A549 (cell line): ENCODE results near the gene C16orf89. TPM values are rescaled to one million over a fixed set of nuclear protein-coding genes. Genes with fewer than 3 reads are reported as not detected.

Source experiments
- BHLHE40 ChIP-seq: IDR thresholded peaks from 2 replicates; pipeline ENCODE4 v1.6.1; 2012; ENCODE audit warnings: low read depth, low read length, inconsistent platforms
- CBX8 ChIP-seq: fragments of 200-600 bp; sonication (generic); IDR thresholded peaks from 2 replicates; pipeline ENCODE4 v1.6.1; 2016
- CEBPB ChIP-seq, 2 experiments: fragments of >200 bp in 1 of 2; sonication (Bioruptor Twin) in 1 of 2; formaldehyde crosslinking in 1 of 2; IDR thresholded peaks; 2 replicates each; pipeline ENCODE4 v1.6.1; 2012 to 2016
- CHD2 ChIP-seq: fragments of 150-350 bp; IDR thresholded peaks from 2 replicates; pipeline ENCODE4 v1.6.1; 2014; ENCODE audit warnings: low read length; ENCODE audit not compliant: partially characterized antibody
- EHF ChIP-seq: fragments of 250-450 bp; sonication (Bioruptor Pico); IDR thresholded peaks from 2 replicates; pipeline ENCODE4 v1.5.0; 2020; ENCODE audit warnings: mild to moderate bottlenecking
- EHMT2 ChIP-seq: fragments of 200-600 bp; sonication (generic); IDR thresholded peaks from 2 replicates; pipeline ENCODE4 v1.6.1; 2016; ENCODE audit warnings: antibody characterized with exemption, low read depth, mild to moderate bottlenecking, moderate library complexity
- EP300 ChIP-seq, 2 experiments: fragments of >200 bp; sonication (Bioruptor Twin); formaldehyde crosslinking; IDR thresholded peaks; 2 replicates in 1 of 2; 3 replicates in 1 of 2; pipeline ENCODE4 v1.6.1; 2016 to 2017
- ESRRA ChIP-seq: fragments of 150-350 bp; IDR thresholded peaks from 2 replicates; pipeline ENCODE4 v1.6.1; 2014; ENCODE audit warnings: mild to moderate bottlenecking, low read length, borderline replicate concordance
- FOSB ChIP-seq: fragments of 250-450 bp; sonication (Bioruptor Pico); IDR thresholded peaks from 2 replicates; pipeline ENCODE4 v1.5.0; 2020; ENCODE audit warnings: mild to moderate bottlenecking, moderate library complexity
- FOSL2 ChIP-seq, 2 experiments: fragments of 450-650 bp in 1 of 2; fragments of >200 bp in 1 of 2; sonication (Bioruptor Twin) in 1 of 2; formaldehyde crosslinking; IDR thresholded peaks; 2 replicates each; pipeline versions ENCODE4 v1.5.0 to v1.6.1; 2016 to 2020; ENCODE audit warnings: mild to moderate bottlenecking in 1 of 2, moderate library complexity in 1 of 2
- HDAC2 ChIP-seq: fragments of 200-600 bp; sonication (generic); IDR thresholded peaks from 2 replicates; pipeline ENCODE4 v1.6.1; 2016
- HOXA7 ChIP-seq: fragments of 250-450 bp; sonication (Bioruptor Pico); IDR thresholded peaks from 2 replicates; pipeline ENCODE4 v1.5.0; 2020; ENCODE audit warnings: mild to moderate bottlenecking, moderate library complexity
- HOXB13 ChIP-seq: fragments of 250-450 bp; sonication (Bioruptor Pico); IDR thresholded peaks from 2 replicates; pipeline ENCODE4 v1.5.0; 2020; ENCODE audit warnings: low read depth, mild to moderate bottlenecking, moderate library complexity
- JUNB ChIP-seq: fragments of >200 bp; sonication (Bioruptor Twin); formaldehyde crosslinking; IDR thresholded peaks from 2 replicates; pipeline ENCODE4 v1.6.1; 2016
- KDM5A ChIP-seq: fragments of 200-600 bp; sonication (generic); IDR thresholded peaks from 2 replicates; pipeline ENCODE4 v1.6.1; 2016; ENCODE audit warnings: antibody characterized with exemption, mild to moderate bottlenecking
- MAFK ChIP-seq: fragments of 450-650 bp; IDR thresholded peaks from 2 replicates; pipeline ENCODE4 v1.6.1; 2014; ENCODE audit not compliant: partially characterized antibody
- MAZ ChIP-seq: fragments of 150-350 bp; IDR thresholded peaks from 2 replicates; pipeline ENCODE4 v1.6.1; 2014; ENCODE audit warnings: antibody characterized with exemption, low read depth, low read length, borderline replicate concordance
- MYC ChIP-seq: IDR thresholded peaks from 2 replicates; pipeline ENCODE4 v1.6.1; 2012; ENCODE audit warnings: mild to moderate bottlenecking, inconsistent platforms, low read length, improper control_type of control experiment, borderline replicate concordance
- NFE2L2 ChIP-seq: fragments of 150-350 bp; conservative IDR thresholded peaks from 2 replicates; pipeline ENCODE4 v1.6.1; 2014; ENCODE audit warnings: low read length
- NR3C1 ChIP-seq: fragments of >200 bp; sonication (Bioruptor Twin); formaldehyde crosslinking; IDR thresholded peaks from 3 replicates; pipeline ENCODE4 v1.6.1; 2017
- RAD21 ChIP-seq, 2 experiments: fragments of >200 bp in 1 of 2; sonication (Bioruptor Twin) in 1 of 2; formaldehyde crosslinking in 1 of 2; IDR thresholded peaks in 1 of 2; conservative IDR thresholded peaks in 1 of 2; 2 replicates in 1 of 2; 3 replicates in 1 of 2; pipeline ENCODE4 v1.6.1; 2012 to 2018; ENCODE audit warnings: inconsistent platforms in 1 of 2
- RCOR1 ChIP-seq: fragments of 150-350 bp; IDR thresholded peaks from 2 replicates; pipeline ENCODE4 v1.6.1; 2014; ENCODE audit warnings: antibody characterized with exemption, low read length, low read depth
- SMC3 ChIP-seq: fragments of >200 bp; sonication (Bioruptor Twin); formaldehyde crosslinking; IDR thresholded peaks from 3 replicates; pipeline ENCODE4 v1.6.1; 2018; ENCODE audit warnings: inconsistent platforms
- TFCP2L1 ChIP-seq: fragments of 250-450 bp; sonication (Bioruptor Pico); IDR thresholded peaks from 2 replicates; pipeline ENCODE4 v1.5.0; 2021; ENCODE audit warnings: mild to moderate bottlenecking
- TP53 ChIP-seq: fragments of 250-450 bp; sonication (Bioruptor Pico); IDR thresholded peaks from 2 replicates; pipeline ENCODE4 v1.5.0; 2021; ENCODE audit warnings: mild to moderate bottlenecking, moderate library complexity
- ZC3H11A ChIP-seq: fragments of 450-650 bp; IDR thresholded peaks from 2 replicates; pipeline ENCODE4 v1.6.1; 2014; ENCODE audit warnings: antibody characterized with exemption, mild to moderate bottlenecking
- ZFP36 ChIP-seq: fragments of 450-650 bp; IDR thresholded peaks from 2 replicates; pipeline ENCODE4 v1.6.1; 2014; ENCODE audit warnings: borderline replicate concordance; ENCODE audit not compliant: partially characterized antibody
- ZNF302 ChIP-seq: fragments of 250-450 bp; sonication (Bioruptor Pico); IDR thresholded peaks from 2 replicates; pipeline ENCODE4 v1.9.0; 2021; ENCODE audit warnings: inconsistent platforms, mild to moderate bottlenecking, moderate library complexity
- ZSCAN20 ChIP-seq: fragments of 250-450 bp; sonication (Bioruptor Pico); IDR thresholded peaks from 2 replicates; pipeline ENCODE4 v1.8.0; 2022; ENCODE audit warnings: mild to moderate bottlenecking, moderate library complexity
- polyA plus RNA-seq, 4 experiments: library from polyadenylated mRNA; depleted of rRNA in 3 of 4; stranded (reverse); fragments of >200 nt; fragmentation: RNase III in 1 of 4; extraction: RNeasy Plus Mini Kit Qiagen cat#74134 plus additional on column Dnase treatment in 1 of 4; gene quantifications; 2 replicates in 3 of 4; 3 replicates in 1 of 4; pipeline ENCODE4 v1.2.3, GENCODE V29; 2011 to 2017
- TF ChIP-seq, protein P1 (sequence below): IDR thresholded peaks from 2 replicates; pipeline ENCODE4 v1.6.1; 2012; ENCODE audit warnings: low read depth, borderline replicate concordance
- TF ChIP-seq, protein P2 (sequence below): fragments of 200-600 bp; sonication (generic); IDR thresholded peaks from 2 replicates; pipeline ENCODE4 v1.6.1; 2016; ENCODE audit warnings: antibody characterized with exemption, mild to moderate bottlenecking, moderate library complexity
- TF ChIP-seq, protein P3 (sequence below): fragments of 250-450 bp; sonication (Bioruptor Pico); IDR thresholded peaks from 2 replicates; pipeline ENCODE4 v1.5.0; 2020; ENCODE audit warnings: low read depth, mild to moderate bottlenecking, moderate library complexity
- TF ChIP-seq, protein P4 (sequence below): fragments of >200 bp; sonication (Bioruptor Twin); formaldehyde crosslinking; IDR thresholded peaks from 3 replicates; pipeline ENCODE4 v1.6.1; 2016

The C16orf89 gene
- polyA plus RNA-seq, 2 of the 4 experiments (the other 2 are of a cell fraction): not detected

DNA sequence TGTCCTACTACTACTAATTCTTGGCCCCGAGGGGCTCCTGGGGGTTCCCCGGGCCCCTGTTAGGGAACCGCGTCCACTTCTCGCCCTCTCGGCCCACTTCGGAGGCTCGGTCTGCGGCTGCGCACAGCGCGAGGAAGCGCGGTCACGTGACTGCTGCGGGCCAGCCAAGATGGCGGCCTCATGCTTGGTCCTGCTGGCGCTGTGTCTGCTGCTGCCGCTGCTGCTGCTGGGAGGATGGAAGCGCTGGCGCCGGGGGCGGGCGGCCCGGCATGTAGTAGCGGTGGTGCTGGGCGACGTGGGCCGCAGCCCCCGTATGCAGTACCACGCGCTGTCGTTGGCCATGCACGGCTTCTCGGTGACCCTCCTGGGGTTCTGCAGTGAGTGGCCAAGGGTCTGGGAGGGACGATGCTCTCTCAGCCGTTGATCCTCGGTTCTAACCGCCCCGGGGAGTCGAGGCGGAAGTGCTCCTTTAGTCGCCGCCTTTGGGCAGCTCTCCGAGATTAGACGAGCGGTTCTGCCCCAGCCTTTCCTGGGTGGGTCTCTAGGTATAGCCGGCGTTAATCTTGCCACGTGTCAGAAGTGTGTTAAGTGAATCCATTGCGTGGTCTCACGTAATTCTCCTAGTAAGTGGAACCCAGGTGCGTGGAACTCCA lies 6.1 kb upstream of the C16orf89 start, which contains the start of gene ALG1 (continued):
- TF ChIP-seq, protein P1, sequence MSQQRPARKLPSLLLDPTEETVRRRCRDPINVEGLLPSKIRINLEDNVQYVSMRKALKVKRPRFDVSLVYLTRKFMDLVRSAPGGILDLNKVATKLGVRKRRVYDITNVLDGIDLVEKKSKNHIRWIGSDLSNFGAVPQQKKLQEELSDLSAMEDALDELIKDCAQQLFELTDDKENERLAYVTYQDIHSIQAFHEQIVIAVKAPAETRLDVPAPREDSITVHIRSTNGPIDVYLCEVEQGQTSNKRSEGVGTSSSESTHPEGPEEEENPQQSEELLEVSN: no peak
- TF ChIP-seq MAFK (no peak), EHMT2 (no peak), NFE2L2 (no peak), ZFP36 (no peak), FOSL2 (IDR thresholded peaks at IDR 0.05) (no peak), FOSL2 (CRISPR knock-in tag; IDR thresholded peaks at IDR 0.05) (no peak), EP300 (IDR thresholded peaks at IDR 0.05) (no peak), ZNF302 (CRISPR knock-in tag) (no peak), ESRRA (no peak), BHLHE40 (no peak; the same call in 1 of the 2 replicates), ZSCAN20 (CRISPR knock-in tag) (no peak), NR3C1 (no peak), SMC3 (no peak), CHD2 (no peak), HDAC2 (peak; percentile 92; the same call in 1 of the 2 replicates), RCOR1 (no peak), TP53 (CRISPR knock-in tag) (no peak), MYC (peak; percentile 15; the same call in 1 of the 2 replicates), JUNB (no peak), HOXA7 (no peak), HOXB13 (CRISPR knock-in tag) (peak; percentile 30; the same call in 1 of the 2 replicates), KDM5A (peak; percentile 99), CEBPB (IDR thresholded peaks at IDR 0.05) (no peak), EHF (CRISPR knock-in tag) (no peak), MAZ (no peak), TFCP2L1 (CRISPR knock-in tag) (no peak), RAD21 (conservative IDR thresholded peaks at IDR 0.05 in 1 of 2, IDR thresholded peaks at IDR 0.05 in 1 of 2) (no peak), CBX8 (no peak), FOSB (CRISPR knock-in tag) (no peak), ZC3H11A (no peak)
- TF ChIP-seq, protein P2, sequence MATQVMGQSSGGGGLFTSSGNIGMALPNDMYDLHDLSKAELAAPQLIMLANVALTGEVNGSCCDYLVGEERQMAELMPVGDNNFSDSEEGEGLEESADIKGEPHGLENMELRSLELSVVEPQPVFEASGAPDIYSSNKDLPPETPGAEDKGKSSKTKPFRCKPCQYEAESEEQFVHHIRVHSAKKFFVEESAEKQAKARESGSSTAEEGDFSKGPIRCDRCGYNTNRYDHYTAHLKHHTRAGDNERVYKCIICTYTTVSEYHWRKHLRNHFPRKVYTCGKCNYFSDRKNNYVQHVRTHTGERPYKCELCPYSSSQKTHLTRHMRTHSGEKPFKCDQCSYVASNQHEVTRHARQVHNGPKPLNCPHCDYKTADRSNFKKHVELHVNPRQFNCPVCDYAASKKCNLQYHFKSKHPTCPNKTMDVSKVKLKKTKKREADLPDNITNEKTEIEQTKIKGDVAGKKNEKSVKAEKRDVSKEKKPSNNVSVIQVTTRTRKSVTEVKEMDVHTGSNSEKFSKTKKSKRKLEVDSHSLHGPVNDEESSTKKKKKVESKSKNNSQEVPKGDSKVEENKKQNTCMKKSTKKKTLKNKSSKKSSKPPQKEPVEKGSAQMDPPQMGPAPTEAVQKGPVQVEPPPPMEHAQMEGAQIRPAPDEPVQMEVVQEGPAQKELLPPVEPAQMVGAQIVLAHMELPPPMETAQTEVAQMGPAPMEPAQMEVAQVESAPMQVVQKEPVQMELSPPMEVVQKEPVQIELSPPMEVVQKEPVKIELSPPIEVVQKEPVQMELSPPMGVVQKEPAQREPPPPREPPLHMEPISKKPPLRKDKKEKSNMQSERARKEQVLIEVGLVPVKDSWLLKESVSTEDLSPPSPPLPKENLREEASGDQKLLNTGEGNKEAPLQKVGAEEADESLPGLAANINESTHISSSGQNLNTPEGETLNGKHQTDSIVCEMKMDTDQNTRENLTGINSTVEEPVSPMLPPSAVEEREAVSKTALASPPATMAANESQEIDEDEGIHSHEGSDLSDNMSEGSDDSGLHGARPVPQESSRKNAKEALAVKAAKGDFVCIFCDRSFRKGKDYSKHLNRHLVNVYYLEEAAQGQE: no peak
- TF ChIP-seq, protein P3, sequence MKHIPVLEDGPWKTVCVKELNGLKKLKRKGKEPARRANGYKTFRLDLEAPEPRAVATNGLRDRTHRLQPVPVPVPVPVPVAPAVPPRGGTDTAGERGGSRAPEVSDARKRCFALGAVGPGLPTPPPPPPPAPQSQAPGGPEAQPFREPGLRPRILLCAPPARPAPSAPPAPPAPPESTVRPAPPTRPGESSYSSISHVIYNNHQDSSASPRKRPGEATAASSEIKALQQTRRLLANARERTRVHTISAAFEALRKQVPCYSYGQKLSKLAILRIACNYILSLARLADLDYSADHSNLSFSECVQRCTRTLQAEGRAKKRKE (CRISPR knock-in tag): peak; percentile 41; the same call in 1 of the 2 replicates
- TF ChIP-seq, protein P4, sequence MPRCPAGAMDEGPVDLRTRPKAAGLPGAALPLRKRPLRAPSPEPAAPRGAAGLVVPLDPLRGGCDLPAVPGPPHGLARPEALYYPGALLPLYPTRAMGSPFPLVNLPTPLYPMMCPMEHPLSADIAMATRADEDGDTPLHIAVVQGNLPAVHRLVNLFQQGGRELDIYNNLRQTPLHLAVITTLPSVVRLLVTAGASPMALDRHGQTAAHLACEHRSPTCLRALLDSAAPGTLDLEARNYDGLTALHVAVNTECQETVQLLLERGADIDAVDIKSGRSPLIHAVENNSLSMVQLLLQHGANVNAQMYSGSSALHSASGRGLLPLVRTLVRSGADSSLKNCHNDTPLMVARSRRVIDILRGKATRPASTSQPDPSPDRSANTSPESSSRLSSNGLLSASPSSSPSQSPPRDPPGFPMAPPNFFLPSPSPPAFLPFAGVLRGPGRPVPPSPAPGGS: 0 out of 3 replicates have a peak, but pooled peaks have one; percentile 59
